Neutrophil (primary cell): ENCODE results near the gene ATXN1.
"Not testable (repeated sequence)": the region's sequence is repeated elsewhere in the genome, so short reads cannot be mapped to it uniquely, and the experiment has no call there.

ENCODE experiments used
- H3K27ac ChIP-seq: fragments of 200-600 bp; sonication (generic); 2 replicates; pipeline ENCODE4 v1.5.1; 2016; ENCODE audit warnings: mild to moderate bottlenecking, moderate library complexity
- H3K27me3 ChIP-seq: fragments of 200-600 bp; sonication (generic); 2 replicates; pipeline ENCODE4 v1.6.0; 2016; ENCODE audit warnings: mild to moderate bottlenecking
- H3K36me3 ChIP-seq: fragments of 200-600 bp; sonication (generic); 2 replicates; pipeline ENCODE4 v1.5.1; 2017
- H3K4me1 ChIP-seq, 2 experiments: fragments of 200-600 bp in 1 of 2; sonication (generic) in 1 of 2; 1 replicate in 1 of 2; 2 replicates in 1 of 2; pipeline versions ENCODE4 v1.5.1 to v1.6.1; 2013 to 2016; ENCODE audit warnings: low read depth in 1 of 2, low read length in 1 of 2, mild to moderate bottlenecking in 1 of 2, moderate library complexity in 1 of 2; ENCODE audit not compliant: control insufficient read depth in 1 of 2, insufficient read depth in 1 of 2
- H3K4me3 ChIP-seq, 2 experiments: fragments of 200-600 bp in 1 of 2; sonication (generic) in 1 of 2; 1 replicate in 1 of 2; 2 replicates in 1 of 2; pipeline ENCODE4 v1.5.1; 2013 to 2016; ENCODE audit warnings: low read depth in 1 of 2, low read length in 1 of 2, mild to moderate bottlenecking in 1 of 2, moderate library complexity in 1 of 2
- H3K9me3 ChIP-seq: fragments of 200-600 bp; sonication (generic); 2 replicates; pipeline ENCODE4 v1.5.1; 2016
- TF ChIP-seq, protein P1 (sequence below): fragments of 200-600 bp; sonication (generic); IDR thresholded peaks from 2 replicates; pipeline ENCODE4 v1.5.1; 2016; ENCODE audit warnings: antibody characterized with exemption

Gene ATXN1

DNA sequence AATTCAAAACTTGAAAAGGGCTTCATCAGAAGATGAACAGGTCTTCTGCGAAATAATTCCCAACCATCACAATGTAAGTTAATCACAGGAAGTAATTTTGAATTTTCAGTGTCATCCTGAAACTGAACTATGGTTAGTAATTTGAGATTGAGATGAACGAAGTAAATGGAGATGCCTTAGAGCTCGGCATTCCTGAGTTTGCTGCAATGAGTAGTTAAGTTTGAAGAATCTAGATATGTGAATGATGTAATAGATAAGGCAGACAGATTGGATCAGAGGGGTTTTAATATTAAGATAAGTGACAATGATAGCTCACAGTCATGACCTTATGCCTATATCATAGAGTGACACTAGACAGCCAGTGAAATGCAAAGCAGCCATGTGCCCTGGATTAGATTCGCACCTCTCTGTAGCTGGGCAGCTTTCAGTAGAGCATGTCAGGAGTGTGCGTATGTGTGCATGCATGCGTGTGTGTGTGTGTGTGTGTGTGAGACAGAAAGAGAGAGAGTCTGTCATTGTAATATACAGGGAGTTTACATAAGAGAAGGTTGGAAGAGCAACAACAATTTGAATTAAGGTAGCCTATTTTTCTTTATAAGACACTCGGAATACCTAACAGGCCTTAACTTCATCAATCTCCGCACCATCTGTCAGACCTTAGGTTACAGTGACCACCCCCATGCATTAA, 289.9 kb downstream of the ATXN1 start:
- Histone ChIP-seq H3K9me3 (no peaks in the 10 kb centered on the region), H3K4me3 (no peak overlapping the region), H3K27me3 (no peaks in the 10 kb centered on the region), H3K27ac (no peak overlapping the region), H3K36me3 (no peaks in the 10 kb centered on the region), H3K4me1 (no peaks in the 10 kb centered on the region)
- TF ChIP-seq, protein P1, sequence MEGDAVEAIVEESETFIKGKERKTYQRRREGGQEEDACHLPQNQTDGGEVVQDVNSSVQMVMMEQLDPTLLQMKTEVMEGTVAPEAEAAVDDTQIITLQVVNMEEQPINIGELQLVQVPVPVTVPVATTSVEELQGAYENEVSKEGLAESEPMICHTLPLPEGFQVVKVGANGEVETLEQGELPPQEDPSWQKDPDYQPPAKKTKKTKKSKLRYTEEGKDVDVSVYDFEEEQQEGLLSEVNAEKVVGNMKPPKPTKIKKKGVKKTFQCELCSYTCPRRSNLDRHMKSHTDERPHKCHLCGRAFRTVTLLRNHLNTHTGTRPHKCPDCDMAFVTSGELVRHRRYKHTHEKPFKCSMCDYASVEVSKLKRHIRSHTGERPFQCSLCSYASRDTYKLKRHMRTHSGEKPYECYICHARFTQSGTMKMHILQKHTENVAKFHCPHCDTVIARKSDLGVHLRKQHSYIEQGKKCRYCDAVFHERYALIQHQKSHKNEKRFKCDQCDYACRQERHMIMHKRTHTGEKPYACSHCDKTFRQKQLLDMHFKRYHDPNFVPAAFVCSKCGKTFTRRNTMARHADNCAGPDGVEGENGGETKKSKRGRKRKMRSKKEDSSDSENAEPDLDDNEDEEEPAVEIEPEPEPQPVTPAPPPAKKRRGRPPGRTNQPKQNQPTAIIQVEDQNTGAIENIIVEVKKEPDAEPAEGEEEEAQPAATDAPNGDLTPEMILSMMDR: no peak

DNA sequence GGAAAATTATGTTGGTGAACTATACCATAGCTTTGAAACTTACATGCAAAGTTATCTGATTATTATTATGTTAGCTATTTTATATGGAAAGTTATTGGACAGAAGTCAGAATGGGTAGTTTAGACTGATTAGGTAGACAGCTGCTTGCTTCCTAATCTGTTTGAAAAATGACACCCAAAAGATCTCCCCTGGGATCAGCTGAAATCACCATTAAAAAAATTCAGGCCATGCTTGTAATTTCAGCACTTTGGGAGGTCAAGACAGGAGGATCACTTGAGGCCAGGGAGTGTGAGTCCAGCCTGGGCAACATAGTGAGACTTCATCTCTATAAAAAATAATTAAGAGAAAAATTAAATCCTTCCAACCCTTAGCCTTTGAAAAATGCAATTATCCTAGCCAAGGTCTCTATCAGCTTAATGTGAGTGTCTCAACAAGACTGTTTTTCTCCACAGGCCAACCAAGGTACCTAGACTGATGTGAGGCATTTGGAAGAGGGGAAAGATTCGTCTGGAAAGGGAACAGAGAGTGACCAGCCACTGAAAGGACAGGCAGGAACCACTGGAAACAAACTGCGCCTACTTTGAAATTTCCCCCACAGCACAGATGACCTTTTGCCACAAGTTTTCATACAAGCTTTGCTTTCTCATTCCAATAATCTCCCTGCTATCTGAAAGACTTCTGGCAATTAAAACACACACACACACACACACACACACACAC, 290.6 kb downstream of the ATXN1 start:
- Histone ChIP-seq H3K4me1 (no peaks in the 10 kb centered on the region), H3K9me3 (no peaks in the 10 kb centered on the region), H3K27me3 (no peaks in the 10 kb centered on the region), H3K4me3 (no peak overlapping the region), H3K36me3 (no peaks in the 10 kb centered on the region), H3K27ac (no peak overlapping the region)
- TF ChIP-seq, protein P1: no peak

DNA sequence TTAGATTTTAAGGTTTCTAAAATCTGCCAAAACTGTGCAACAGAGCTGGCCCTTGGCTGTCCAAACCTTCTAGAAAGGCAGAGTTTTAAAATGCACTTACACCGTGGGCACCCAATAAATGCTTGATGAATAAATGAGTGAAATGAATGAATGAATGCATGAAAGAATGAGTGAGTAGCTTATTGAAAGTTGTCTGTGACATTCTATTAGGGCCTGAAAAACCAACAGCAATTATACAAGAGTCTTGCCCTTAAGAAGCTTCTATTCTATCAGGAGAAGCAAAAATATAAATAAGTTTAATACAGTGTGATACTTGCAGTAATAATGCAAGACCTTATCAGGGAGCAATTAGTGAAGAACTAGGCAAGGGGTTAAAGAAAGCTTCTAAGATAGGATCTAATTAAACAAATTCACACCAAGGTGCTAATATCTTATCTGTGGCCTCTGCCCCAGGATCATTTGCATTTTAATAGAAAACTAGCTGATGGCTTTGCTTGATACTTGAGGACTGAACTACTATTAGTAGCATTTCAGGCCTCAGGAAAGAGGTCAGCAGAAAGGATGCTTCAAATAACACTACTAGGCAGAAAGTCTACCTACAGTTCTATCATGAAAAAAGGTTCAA, 292.2 kb downstream of the ATXN1 start:
- no peaks in the 10 kb centered on the region for H3K4me1 ChIP-seq
- no peaks in the 10 kb centered on the region for H3K36me3 ChIP-seq
- TF ChIP-seq, protein P1: no peak
- H3K9me3 ChIP-seq: no peaks in the 10 kb centered on the region
- H3K27me3 ChIP-seq: no peaks in the 10 kb centered on the region
- H3K4me3 ChIP-seq: no peak overlapping the region
- no peak overlapping the region for H3K27ac ChIP-seq

GRCh38 chr6:16466800-16467553, 294.3 kb downstream of the ATXN1 start:
- Histone ChIP-seq H3K36me3 (no peaks in the 10 kb centered on the region), H3K27ac (no peak overlapping the region), H3K4me1 (peaks cover 0 to under 1% of the 10 kb centered on the region in 2 experiments), H3K9me3 (no peaks in the 10 kb centered on the region), H3K4me3 (no peak overlapping the region), H3K27me3 (no peaks in the 10 kb centered on the region)
- TF ChIP-seq, protein P1: no peak

DNA sequence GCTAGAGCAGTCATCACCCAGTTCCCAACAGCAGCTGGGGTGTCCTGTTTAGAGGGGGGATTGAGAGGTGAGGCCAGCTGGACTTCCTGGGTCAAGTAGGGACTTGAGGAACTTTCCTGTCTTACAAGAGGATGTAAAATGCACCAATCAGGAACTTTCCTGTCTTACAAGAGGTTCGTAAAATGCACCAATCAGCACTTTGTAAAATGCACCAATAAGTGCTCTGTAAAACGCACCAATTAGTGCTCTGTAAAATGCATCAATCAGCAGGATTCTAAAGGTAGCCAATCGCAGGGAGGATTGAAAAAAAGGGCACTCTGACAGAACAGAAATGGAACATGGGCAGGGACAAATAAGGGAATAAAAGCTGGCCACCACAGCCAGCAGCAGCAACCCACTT, 297.2 kb downstream of the ATXN1 start:
- Histone ChIP-seq H3K4me1 (peaks cover 0 to 12% of the 10 kb centered on the region in 2 experiments), H3K36me3 (no peaks in the 10 kb centered on the region), H3K27me3 (no peaks in the 10 kb centered on the region), H3K4me3 (no peak overlapping the region), H3K27ac (no peak overlapping the region), H3K9me3 (no peaks in the 10 kb centered on the region)
- TF ChIP-seq, protein P1: no peak

GRCh38 chr6:16463246-16463645, 298.0 kb downstream of the ATXN1 start:
- H3K4me1 ChIP-seq: peaks cover 0 to 12% of the 10 kb centered on the region in 2 experiments
- H3K36me3 ChIP-seq, H3K4me3 ChIP-seq, H3K27ac ChIP-seq, H3K27me3 ChIP-seq, H3K9me3 ChIP-seq: not testable (repeated sequence)
